ENCODE results near the gene RPL13. TPM values are rescaled to one million over a fixed set of nuclear protein-coding genes. Genes with fewer than 3 reads are reported as not detected.

Gene RPL13
- total RNA-seq, 1 experiment from 2014 or later, result 1,779 TPM

DNA sequence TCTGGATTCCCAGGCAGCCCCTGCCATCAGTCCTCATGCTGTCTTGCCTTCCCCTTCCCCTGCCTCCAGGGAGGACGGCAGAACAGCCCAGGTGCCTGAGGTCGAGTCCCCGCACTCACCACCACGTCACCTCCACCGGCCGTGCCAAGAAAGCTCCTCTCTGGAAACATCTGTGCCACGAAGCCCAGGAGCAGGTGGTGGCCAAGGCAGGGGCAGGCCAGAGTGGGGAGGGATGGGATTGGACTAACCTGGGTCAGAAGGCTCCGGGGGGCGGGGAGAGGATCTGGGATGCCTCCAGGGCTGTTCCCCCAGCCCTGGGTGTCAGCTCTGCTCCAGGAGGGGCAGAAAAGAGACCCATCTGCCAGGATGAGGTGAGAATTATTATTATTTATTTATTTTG is 45.5 kb downstream of the RPL13 start:
- no peak for TF ChIP-seq CTCF (IDR thresholded peaks at IDR 0.05; ENCODE audit: unreplicated experiment)
- Mint-ChIP-seq H3K36me3 (ENCODE audit: insufficient read depth, unreplicated experiment) (no peaks in the 10 kb centered on the region), H3K4me3 (ENCODE audit: low read depth, unreplicated experiment) (no peak overlapping the region), H3K27me3 (ENCODE audit: unreplicated experiment) (no peaks in the 10 kb centered on the region), H3K4me1 (ENCODE audit: low read depth, unreplicated experiment) (peaks cover 14% of the 10 kb centered on the region), H3K9me3 (ENCODE audit: low read depth, unreplicated experiment) (no peaks in the 10 kb centered on the region), H3K27ac (ENCODE audit: unreplicated experiment) (no peak overlapping the region)
- no TSS peak for BruUV-seq (replicated peaks)
- no peak for DNase-seq
- intact Hi-C loops (cut with micrococcal nuclease; ENCODE audit: unreplicated experiment), result no loop called here
- CTCF ChIA-PET, result no interaction called here

- Mint-ChIP-seq H3K9me3 (ENCODE audit: low read depth, unreplicated experiment) (no peaks in the 10 kb centered on the region), H3K36me3 (ENCODE audit: insufficient read depth, unreplicated experiment) (no peaks in the 10 kb centered on the region), H3K4me1 (ENCODE audit: low read depth, unreplicated experiment) (peaks cover 9% of the 10 kb centered on the region), H3K27me3 (ENCODE audit: unreplicated experiment) (peaks cover 5% of the 10 kb centered on the region), H3K27ac (ENCODE audit: unreplicated experiment) (no peak overlapping the region), H3K4me3 (ENCODE audit: low read depth, unreplicated experiment) (no peak overlapping the region)
- no peak for TF ChIP-seq CTCF (IDR thresholded peaks at IDR 0.05; ENCODE audit: unreplicated experiment)
- no TSS peak for BruUV-seq (replicated peaks)
- intact Hi-C loops (cut with micrococcal nuclease; ENCODE audit: unreplicated experiment), result no loop called here
- no peak for DNase-seq
- CTCF ChIA-PET, result no interaction called here
Observed at GRCh38 chr16:89607453-89607852, 47.0 kb downstream of the RPL13 start.

GRCh38 chr16:89607937-89608740 is 47.7 kb downstream of the RPL13 start:
- no peak for DNase-seq
- no peak for TF ChIP-seq CTCF (IDR thresholded peaks at IDR 0.05; ENCODE audit: unreplicated experiment)
- peaks cover 12% of the 10 kb centered on the region for H3K27me3 Mint-ChIP-seq (ENCODE audit: unreplicated experiment)
- H3K4me3 Mint-ChIP-seq (ENCODE audit: low read depth, unreplicated experiment), result no peak overlapping the region
- no peak overlapping the region for H3K27ac Mint-ChIP-seq (ENCODE audit: unreplicated experiment)
- peaks cover 9% of the 10 kb centered on the region for H3K4me1 Mint-ChIP-seq (ENCODE audit: low read depth, unreplicated experiment)
- H3K36me3 Mint-ChIP-seq (ENCODE audit: insufficient read depth, unreplicated experiment), result no peaks in the 10 kb centered on the region
- intact Hi-C loops (cut with micrococcal nuclease; ENCODE audit: unreplicated experiment), result no loop called here
- no peaks in the 10 kb centered on the region for H3K9me3 Mint-ChIP-seq (ENCODE audit: low read depth, unreplicated experiment)
- no TSS peak for BruUV-seq (replicated peaks)
- CTCF ChIA-PET, result no interaction called here

DNA sequence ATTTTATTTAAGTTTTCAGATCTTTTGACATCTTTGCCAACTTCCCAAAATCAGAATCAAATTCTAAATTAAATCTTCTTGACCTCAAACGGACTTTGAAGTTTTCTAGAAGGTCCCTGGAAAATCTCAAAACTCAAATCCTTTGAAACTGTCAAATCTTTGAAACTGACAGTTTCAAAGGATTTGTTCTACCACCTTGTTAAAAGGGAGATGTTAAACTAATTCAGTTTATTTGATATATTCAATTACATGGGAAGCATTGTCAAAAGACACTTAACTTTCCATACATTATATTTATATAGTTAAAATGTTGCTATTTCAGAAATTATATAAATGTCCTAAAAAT is 49.6 kb downstream of the RPL13 start:
- Mint-ChIP-seq H3K36me3 (ENCODE audit: insufficient read depth, unreplicated experiment) (no peaks in the 10 kb centered on the region), H3K4me3 (ENCODE audit: low read depth, unreplicated experiment) (no peak overlapping the region), H3K9me3 (ENCODE audit: low read depth, unreplicated experiment) (no peaks in the 10 kb centered on the region), H3K4me1 (ENCODE audit: low read depth, unreplicated experiment) (peaks cover 7% of the 10 kb centered on the region), H3K27me3 (ENCODE audit: unreplicated experiment) (peaks cover 15% of the 10 kb centered on the region), H3K27ac (ENCODE audit: unreplicated experiment) (no peak overlapping the region)
- no TSS peak for BruUV-seq (replicated peaks)
- CTCF ChIA-PET, result no interaction called here
- intact Hi-C loops (cut with micrococcal nuclease; ENCODE audit: unreplicated experiment), result no loop called here
- DNase-seq, result no peak
- no peak for TF ChIP-seq CTCF (IDR thresholded peaks at IDR 0.05; ENCODE audit: unreplicated experiment)

Measured in Calu3 (cell line).